ENCODE measurements around the gene SLC8A1. TPM values are rescaled to one million over a fixed set of nuclear protein-coding genes. Genes with fewer than 3 reads are reported as not detected.

The SLC8A1 gene
- total RNA-seq, 1 experiment from 2014 or later, result 1.7 TPM

- Histone ChIP-seq H2BK12ac (ENCODE audit: insufficient read length, low read depth, low read length) (no peak overlapping the region), H2AK5ac (ENCODE audit: insufficient read length, low read length) (no peak overlapping the region), H3K18ac (ENCODE audit: insufficient read length, low read depth, low read length) (no peak overlapping the region), H4K8ac (replicated peaks; ENCODE audit: insufficient read length, low read depth, low read length) (no peak overlapping the region), H3K56ac (ENCODE audit: insufficient read length, low read depth, low read length) (no peak overlapping the region), H2BK15ac (ENCODE audit: low read depth, low read length) (no peak overlapping the region), H2AFZ (ENCODE audit: low read length) (no peak overlapping the region), H3T11ph (ENCODE audit: low read length) (no peak overlapping the region), H4K20me1 (ENCODE audit: control insufficient read depth, insufficient read depth, insufficient read length) (no peaks in the 10 kb centered on the region), H3K4me1 (ENCODE audit: insufficient read depth, low read length) (no peaks in the 10 kb centered on the region), H3K9me3 (ENCODE audit: control insufficient read depth, low read depth, low read length) (peaks cover 13% of the 10 kb centered on the region), H3K4ac (ENCODE audit: low read depth, low read length) (no peak overlapping the region), H4K91ac (ENCODE audit: insufficient read length, low read depth, low read length) (no peak overlapping the region), H2BK20ac (ENCODE audit: low read depth, low read length, poor library complexity, severe bottlenecking) (no peak overlapping the region), H2BK120ac (ENCODE audit: low read depth, low read length, poor library complexity, severe bottlenecking) (no peak overlapping the region), H3K27me3 (ENCODE audit: insufficient read depth, low read length) (no peaks in the 10 kb centered on the region), H3K14ac (ENCODE audit: insufficient read depth, low read length) (no peak overlapping the region), H3K79me1 (ENCODE audit: insufficient read depth, low read depth, low read length, poor library complexity, severe bottlenecking) (no peaks in the 10 kb centered on the region), H3K23ac (ENCODE audit: insufficient read length, low read depth, low read length) (no peak overlapping the region), H3K23me2 (ENCODE audit: insufficient read length, low read depth, low read length, poor library complexity, severe bottlenecking) (no peaks in the 10 kb centered on the region), H4K5ac (ENCODE audit: insufficient read length, low read depth, low read length) (no peak overlapping the region), H3K9ac (ENCODE audit: extremely low read depth, insufficient read length, low read length) (no peak overlapping the region), H3K79me2 (ENCODE audit: insufficient read depth, low read length) (no peaks in the 10 kb centered on the region), H3K4me2 (ENCODE audit: insufficient read depth, insufficient read length, low read length) (no peak overlapping the region), H2BK5ac (ENCODE audit: insufficient read length, low read length) (no peak overlapping the region), H3K27ac (ENCODE audit: insufficient read length, low read depth, low read length) (no peak overlapping the region)
- TF ChIP-seq CTCF (conservative IDR thresholded peaks at IDR 0.05), result no peak
- WGBS (ENCODE audit: extremely low coverage, insufficient read length, low lambda C conversion rate), result no CpG with 5 or more reads among the region's 2 CpGs
- H3K27me3 Mint-ChIP-seq (ENCODE audit: low read depth), result no peaks in the 10 kb centered on the region
- no peak for DNase-seq
- no peak overlapping the region for H3K27ac Mint-ChIP-seq
- peaks cover 6 to 9% (median 8%) of the 10 kb centered on the region in 3 experiments; a peak in 6 of 7 replicates for H3K36me3 Mint-ChIP-seq (ENCODE audit: insufficient read depth in 1 of 3, low read depth in 3 of 3)
- H3K4me3 Mint-ChIP-seq, result no peak overlapping the region
- H3K9me3 Mint-ChIP-seq, result peaks cover 4 to 8% of the 10 kb centered on the region in 2 experiments
- no peaks in the 10 kb centered on the region for H3K4me1 Mint-ChIP-seq
Measured at GRCh38 chr2:40384714-40385113, 67.2 kb downstream of the SLC8A1 start.

Measured in H9 (cell line).